Middle frontal gyrus (tissue), 1 donor: ENCODE data around the gene UGT2B15.
"Not testable (repeated sequence)": the region's sequence is repeated elsewhere in the genome, so short reads cannot be mapped to it uniquely, and the experiment has no call there.

ENCODE experiments used
- DNase-seq: peaks from one replicate; pipeline ENCODE4 v3.0.0-alpha.2; 2015; ENCODE audit warnings: low spot score; ENCODE audit errors: extremely low spot score

The UGT2B15 gene

GRCh38 chr4:68670479-68670939 is at the start of gene UGT2B15:
TSS of gene UGT2B15 (minus strand) at chr4:68670652. CDS start at chr4:68670618, 34 bp downstream.
- not testable (repeated sequence) for DNase-seq

- no peak for DNase-seq
These were observed 48.6 kb upstream of the UGT2B15 start for GRCh38 chr4:68719075-68719473.

GRCh38 chr4:68718447-68719074 is 48.1 kb upstream of the UGT2B15 start:
- no peak for DNase-seq

- no peak for DNase-seq
These were observed 47.5 kb upstream of the UGT2B15 start for GRCh38 chr4:68717999-68718398.

GRCh38 chr4:68714400-68714799 is 43.9 kb upstream of the UGT2B15 start:
- DNase-seq: no peak

- no peak for DNase-seq
These were observed 41.8 kb upstream of the UGT2B15 start for GRCh38 chr4:68712207-68712606.

GRCh38 chr4:68708566-68708965 is 38.1 kb upstream of the UGT2B15 start:
- no peak for DNase-seq

- not testable (repeated sequence) for DNase-seq
These were observed 32.7 kb upstream of the UGT2B15 start for GRCh38 chr4:68703168-68703567.

- no peak for DNase-seq
These were observed 29.7 kb upstream of the UGT2B15 start for GRCh38 chr4:68700152-68700551.

- no peak for DNase-seq
These were observed 23.0 kb upstream of the UGT2B15 start for GRCh38 chr4:68693325-68694075.

GRCh38 chr4:68691186-68691585 is 20.7 kb upstream of the UGT2B15 start:
- no peak for DNase-seq

GRCh38 chr4:68683034-68683433 is 12.6 kb upstream of the UGT2B15 start:
- DNase-seq: no peak

GRCh38 chr4:68681298-68681697 is 10.8 kb upstream of the UGT2B15 start:
- peak; percentile 50 for DNase-seq

- no peak for DNase-seq
These were observed 2.7 kb upstream of the UGT2B15 start for GRCh38 chr4:68673143-68673542.

GRCh38 chr4:68671217-68671616 is 765 bp upstream of the UGT2B15 start:
- not testable (repeated sequence) for DNase-seq

- not testable (repeated sequence) for DNase-seq
These were observed 1.8 kb downstream of the UGT2B15 start for GRCh38 chr4:68668537-68669163.

- DNase-seq: not testable (repeated sequence)
These were observed 2.9 kb downstream of the UGT2B15 start for GRCh38 chr4:68667551-68667950.

GRCh38 chr4:68664721-68665120 is 5.7 kb downstream of the UGT2B15 start:
- DNase-seq: not testable (repeated sequence)

GRCh38 chr4:68662836-68663574 is 7.4 kb downstream of the UGT2B15 start:
- DNase-seq: not testable (repeated sequence)

GRCh38 chr4:68658672-68659071 is 11.8 kb downstream of the UGT2B15 start:
- DNase-seq: no peak

- DNase-seq: not testable (repeated sequence)
These were observed 13.3 kb downstream of the UGT2B15 start for GRCh38 chr4:68657022-68657594.
